Measurements from ENCODE around the gene LRRC40. TPM values are rescaled to one million over a fixed set of nuclear protein-coding genes. Genes with fewer than 3 reads are reported as not detected.

LRRC40 gene
- total RNA-seq, 1 donor from 2014 or later, result 28.7 TPM

GRCh38 chr1:70234733-70235132, 29.4 kb upstream of the LRRC40 start:
- no peaks in the 10 kb centered on the region for H3K9me3 Mint-ChIP-seq (ENCODE audit: low read depth)

DNA sequence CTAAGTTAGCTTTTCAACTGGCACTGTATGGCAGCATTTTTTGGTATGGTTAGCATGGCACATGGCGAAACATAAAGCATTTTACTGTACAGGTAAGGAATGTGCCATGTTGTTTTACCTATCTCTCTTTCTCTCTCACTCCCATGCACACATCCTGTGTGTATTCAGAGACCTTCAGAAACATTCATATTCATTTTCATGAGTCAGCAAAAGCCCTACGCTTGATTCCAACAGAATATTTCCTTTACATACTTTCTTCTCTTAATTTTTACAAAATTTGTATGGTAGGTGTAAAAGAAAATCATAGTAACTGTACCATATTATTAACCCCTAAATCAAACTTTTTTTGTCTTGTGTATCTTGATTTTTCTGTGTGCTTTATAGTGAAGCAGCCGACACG, 26.1 kb upstream of the LRRC40 start:
- TF ChIP-seq CTCF (IDR thresholded peaks at IDR 0.05; ENCODE audit: unreplicated experiment), result no peak
- Mint-ChIP-seq H3K27ac (no peak overlapping the region), H3K27me3 (no peaks in the 10 kb centered on the region), H3K36me3 (ENCODE audit: insufficient read depth) (peaks cover 25% of the 10 kb centered on the region), H3K9me3 (ENCODE audit: low read depth) (no peaks in the 10 kb centered on the region), H3K4me3 (ENCODE audit: low read depth) (no peak overlapping the region), H3K4me1 (ENCODE audit: low read depth) (peaks cover 6% of the 10 kb centered on the region)
- no peak for DNase-seq (ENCODE audit: low spot score, unreplicated experiment)

More at GRCh38 chr1:70234733-70235132, 29.4 kb upstream of the LRRC40 start:
- no peak for DNase-seq (ENCODE audit: low spot score, unreplicated experiment)
- Mint-ChIP-seq H3K4me1 (ENCODE audit: low read depth) (peaks cover 2% of the 10 kb centered on the region), H3K27me3 (no peaks in the 10 kb centered on the region), H3K4me3 (ENCODE audit: low read depth) (no peak overlapping the region), H3K27ac (no peak overlapping the region), H3K36me3 (ENCODE audit: insufficient read depth) (peaks cover 30% of the 10 kb centered on the region)
- TF ChIP-seq CTCF (IDR thresholded peaks at IDR 0.05; ENCODE audit: unreplicated experiment), result no peak

DNA sequence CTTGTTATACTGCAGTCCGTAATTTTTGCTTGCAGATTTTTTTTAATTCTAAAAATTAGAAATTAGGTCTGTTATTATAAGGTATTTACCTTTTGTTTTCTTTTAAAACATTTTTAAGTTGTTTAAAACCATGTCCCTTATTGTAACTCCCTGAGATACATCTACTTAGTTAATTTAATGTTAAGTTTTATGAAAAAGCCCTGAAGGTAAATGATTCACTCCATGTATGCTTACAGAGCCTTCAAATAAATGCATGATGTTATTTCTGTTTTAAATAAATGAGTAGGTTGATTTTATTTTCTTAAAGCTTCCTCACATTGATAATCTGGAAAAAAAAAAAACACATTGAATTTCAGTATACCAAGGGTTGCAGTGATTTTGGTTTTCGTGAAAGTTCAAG, 23.3 kb upstream of the LRRC40 start:
- H3K36me3 Mint-ChIP-seq (ENCODE audit: insufficient read depth), result peaks cover 19% of the 10 kb centered on the region
- no peaks in the 10 kb centered on the region for H3K27me3 Mint-ChIP-seq
- no peak overlapping the region for H3K27ac Mint-ChIP-seq
- H3K4me3 Mint-ChIP-seq (ENCODE audit: low read depth), result no peak overlapping the region
- no peak for DNase-seq (ENCODE audit: low spot score, unreplicated experiment)
- no peak for TF ChIP-seq CTCF (IDR thresholded peaks at IDR 0.05; ENCODE audit: unreplicated experiment)
- H3K4me1 Mint-ChIP-seq (ENCODE audit: low read depth), result peaks cover 16% of the 10 kb centered on the region
- no peaks in the 10 kb centered on the region for H3K9me3 Mint-ChIP-seq (ENCODE audit: low read depth)

- Mint-ChIP-seq H3K4me3 (ENCODE audit: low read depth) (no peak overlapping the region), H3K36me3 (ENCODE audit: insufficient read depth) (peaks cover 19% of the 10 kb centered on the region), H3K27me3 (no peaks in the 10 kb centered on the region), H3K4me1 (ENCODE audit: low read depth) (peaks cover 28% of the 10 kb centered on the region), H3K27ac (peak overlapping the region; percentile 7), H3K9me3 (ENCODE audit: low read depth) (no peaks in the 10 kb centered on the region)
- no peak for DNase-seq (ENCODE audit: low spot score, unreplicated experiment)
- TF ChIP-seq CTCF (IDR thresholded peaks at IDR 0.05; ENCODE audit: unreplicated experiment), result no peak
These were observed 22.1 kb upstream of the LRRC40 start for GRCh38 chr1:70227439-70227838.

- H3K4me3 Mint-ChIP-seq (ENCODE audit: low read depth), result no peak overlapping the region
- no peaks in the 10 kb centered on the region for H3K27me3 Mint-ChIP-seq
- DNase-seq (ENCODE audit: low spot score, unreplicated experiment), result no peak
- TF ChIP-seq CTCF (IDR thresholded peaks at IDR 0.05; ENCODE audit: unreplicated experiment), result no peak
- no peaks in the 10 kb centered on the region for H3K9me3 Mint-ChIP-seq (ENCODE audit: low read depth)
- no peak overlapping the region for H3K27ac Mint-ChIP-seq
- peaks cover 35% of the 10 kb centered on the region for H3K4me1 Mint-ChIP-seq (ENCODE audit: low read depth)
- peaks cover 13% of the 10 kb centered on the region for H3K36me3 Mint-ChIP-seq (ENCODE audit: insufficient read depth)
These were observed 19.6 kb upstream of the LRRC40 start for GRCh38 chr1:70224954-70225353.

Data from progenitor cell of endocrine pancreas (in vitro differentiated cells).